ENCODE results near the gene NKX6-2. TPM values are rescaled to one million over a fixed set of nuclear protein-coding genes. Genes with fewer than 3 reads are reported as not detected.
A peak's percentile ranks its signal among the peaks of the same experiment; 100 is the strongest.

The NKX6-2 gene
- total RNA-seq (not detected), polyA plus RNA-seq (under 1 TPM in 1 of 3 donors, not detected in 2; 0.66 TPM), total RNA-seq (0 to 0.09 (median 0) reads per million in 6 experiments)

DNA sequence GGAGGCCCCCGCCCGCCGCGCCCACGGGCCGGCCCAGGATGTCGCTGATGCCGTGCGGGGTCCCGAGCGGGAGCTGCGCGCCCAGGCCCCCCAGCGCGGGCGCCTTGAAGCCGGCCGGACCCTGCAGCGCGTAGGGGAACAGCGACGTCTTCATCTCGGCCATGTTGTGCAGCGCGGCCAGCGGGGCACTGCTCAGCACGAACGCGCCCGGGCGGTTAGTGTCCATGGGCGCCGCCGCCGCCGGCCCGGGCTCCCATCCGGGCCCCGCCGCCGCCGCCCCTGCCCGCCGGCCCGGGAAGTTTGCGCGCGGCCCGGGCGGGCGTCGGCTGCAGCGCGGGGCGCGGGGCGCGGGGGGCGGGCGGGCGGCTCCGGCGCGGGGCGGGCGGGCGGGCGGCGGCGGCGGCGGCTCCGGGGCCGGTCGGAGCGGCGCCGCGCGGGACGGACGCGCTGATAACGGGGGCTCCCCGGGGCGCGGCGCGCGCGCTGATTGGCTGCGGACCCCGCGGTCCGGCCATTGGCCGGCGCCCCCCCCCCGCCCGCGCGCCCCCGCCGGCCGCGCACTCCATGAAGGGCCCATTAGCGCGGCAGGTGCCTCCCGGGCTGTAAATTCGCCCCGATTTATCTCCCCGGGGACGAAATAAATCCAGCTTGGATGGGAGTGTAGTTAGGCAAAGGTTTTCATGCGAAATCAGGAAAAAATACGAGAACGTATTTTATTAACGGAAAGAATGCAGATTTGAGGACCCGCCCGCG lies at the start of gene NKX6-2:
Gene NKX6-2 (minus strand): TSS at position 425 of the 753 bp plus-strand sequence. CDS start 199 bp downstream, at position 226.
- POLR2A ChIA-PET: no interaction called here
- peaks cover 0 to 8% (median 0%) of the 10 kb centered on the region in 9 donors for H3K9me3 Mint-ChIP-seq
- DNase-seq (no peak), ATAC-seq (no peak)
- H3K27me3 Mint-ChIP-seq: peaks cover 0 to 29% (median 4%) of the 10 kb centered on the region in 5 donors
- no peak within 1 kb of the TSS for H3K27ac Mint-ChIP-seq
- H3K36me3 Mint-ChIP-seq: peaks cover 15 to 30% (median 26%) of the 10 kb centered on the region in 3 donors
- peak within 1 kb of the TSS in 2 of 10 donors; percentile 30 to 38 for H3K4me3 Mint-ChIP-seq
- peaks cover 0 to 4% (median under 1%) of the 10 kb centered on the region in 4 donors for H3K4me1 Mint-ChIP-seq

- H3K27me3 Mint-ChIP-seq: peaks cover 0 to 18% (median 7%) of the 10 kb centered on the region in 5 donors
- ATAC-seq (no peak), DNase-seq (no peak)
- POLR2A ChIA-PET: no interaction called here
- H3K27ac Mint-ChIP-seq: no peak overlapping the region
- H3K4me3 Mint-ChIP-seq: no peak overlapping the region
- no peaks in the 10 kb centered on the region for H3K36me3 Mint-ChIP-seq
- no peaks in the 10 kb centered on the region for H3K9me3 Mint-ChIP-seq
- H3K4me1 Mint-ChIP-seq: peaks cover 0 to 3% (median 1%) of the 10 kb centered on the region in 4 donors
Measured at GRCh38 chr10:132834891-132835847, 49.2 kb upstream of the NKX6-2 start.

GRCh38 chr10:132834311-132834761 lies 48.4 kb upstream of the NKX6-2 start:
- no peak overlapping the region for H3K27ac Mint-ChIP-seq
- peaks cover 0 to 3% (median 1%) of the 10 kb centered on the region in 4 donors for H3K4me1 Mint-ChIP-seq
- no peak overlapping the region for H3K4me3 Mint-ChIP-seq
- no peaks in the 10 kb centered on the region for H3K36me3 Mint-ChIP-seq
- POLR2A ChIA-PET: no interaction called here
- no peak for DNase-seq
- H3K9me3 Mint-ChIP-seq: no peaks in the 10 kb centered on the region
- peaks cover 0 to 18% (median 7%) of the 10 kb centered on the region in 5 donors for H3K27me3 Mint-ChIP-seq
- ATAC-seq: no peak

DNA sequence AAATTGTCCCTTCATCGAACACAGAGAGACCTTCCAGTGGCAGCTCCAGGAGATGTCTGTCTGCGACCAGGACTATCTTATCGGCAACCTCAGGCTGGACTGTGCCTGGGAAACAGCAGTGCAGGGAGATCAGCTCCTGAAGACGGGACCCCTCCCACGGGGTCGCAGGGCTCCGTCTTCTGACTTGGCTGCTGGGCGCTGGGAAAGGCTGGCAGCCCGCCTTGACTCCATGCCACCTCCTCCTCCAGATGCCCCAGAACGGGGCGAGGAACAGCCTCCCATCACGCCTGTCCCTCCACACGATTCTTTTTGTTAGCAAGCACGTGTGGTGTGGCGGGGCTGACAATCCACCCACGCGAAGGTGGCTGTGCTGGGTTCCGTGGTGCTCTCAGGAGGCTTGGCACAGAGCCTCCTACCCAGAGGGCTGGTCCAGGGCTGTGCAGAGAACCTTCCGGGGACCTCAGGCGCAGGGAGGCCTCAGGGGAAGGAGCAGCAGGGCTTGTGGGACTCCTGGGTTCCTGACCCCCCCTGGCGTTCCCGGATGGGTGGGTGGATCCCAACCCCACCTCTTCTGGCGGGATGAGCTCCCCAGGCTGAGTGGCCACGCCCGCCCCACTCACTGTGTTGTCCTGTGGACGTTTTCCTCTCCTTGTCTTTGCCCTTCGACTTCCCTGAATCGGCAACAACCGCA lies 47.6 kb upstream of the NKX6-2 start:
- Mint-ChIP-seq H3K4me1 (peaks cover 0 to 3% (median 1%) of the 10 kb centered on the region in 4 donors), H3K27me3 (peaks cover 0 to 18% (median 3%) of the 10 kb centered on the region in 5 donors), H3K4me3 (no peak overlapping the region), H3K27ac (no peak overlapping the region), H3K9me3 (no peaks in the 10 kb centered on the region), H3K36me3 (no peaks in the 10 kb centered on the region)
- ATAC-seq (no peak), DNase-seq (no peak)
- POLR2A ChIA-PET: no interaction called here

DNA sequence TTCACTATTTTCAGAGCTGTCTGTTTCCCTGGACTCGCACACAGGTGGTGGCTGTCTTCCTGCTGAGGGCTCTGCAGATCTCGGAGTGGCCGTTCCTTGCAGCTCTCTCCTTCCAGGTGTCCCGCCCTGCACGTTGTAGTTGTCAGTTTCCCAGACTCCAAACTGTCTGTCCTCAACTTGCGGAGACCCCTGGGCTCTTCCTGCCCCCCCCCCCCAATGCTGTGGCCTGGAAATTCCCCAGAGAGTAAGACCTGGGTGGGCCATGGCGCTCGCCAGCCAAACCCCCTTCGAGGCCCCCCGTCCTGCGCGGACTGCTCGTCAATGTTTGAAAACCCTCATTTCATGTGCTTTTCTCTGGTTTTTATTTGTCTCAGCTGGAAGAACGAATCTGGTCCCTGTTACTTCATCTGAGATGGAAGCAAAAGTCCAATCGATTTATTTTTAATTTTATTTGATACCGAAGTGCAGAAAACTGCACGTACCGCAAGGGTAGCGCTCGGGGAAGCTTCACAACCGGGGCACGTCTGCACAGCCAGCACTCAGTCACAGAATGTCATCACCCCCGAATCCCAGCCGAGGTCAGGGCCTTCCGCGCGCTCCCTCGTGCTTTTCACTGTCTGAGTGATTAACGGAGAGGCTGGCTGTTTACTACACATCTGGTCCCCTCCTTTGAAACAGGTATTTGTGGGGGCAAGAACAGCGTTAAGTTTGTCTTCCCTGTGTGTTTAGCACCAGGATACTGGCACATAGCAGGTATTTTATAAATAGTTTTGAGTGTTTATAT lies 46.4 kb upstream of the NKX6-2 start:
- DNase-seq: no peak
- H3K27ac Mint-ChIP-seq: no peak overlapping the region
- H3K4me3 Mint-ChIP-seq: no peak overlapping the region
- no peaks in the 10 kb centered on the region for H3K9me3 Mint-ChIP-seq
- POLR2A ChIA-PET: no interaction called here
- peaks cover 0 to 3% (median 1%) of the 10 kb centered on the region in 4 donors for H3K4me1 Mint-ChIP-seq
- no peak for ATAC-seq
- no peaks in the 10 kb centered on the region for H3K36me3 Mint-ChIP-seq
- peaks cover 0 to 18% (median 3%) of the 10 kb centered on the region in 5 donors for H3K27me3 Mint-ChIP-seq

DNA sequence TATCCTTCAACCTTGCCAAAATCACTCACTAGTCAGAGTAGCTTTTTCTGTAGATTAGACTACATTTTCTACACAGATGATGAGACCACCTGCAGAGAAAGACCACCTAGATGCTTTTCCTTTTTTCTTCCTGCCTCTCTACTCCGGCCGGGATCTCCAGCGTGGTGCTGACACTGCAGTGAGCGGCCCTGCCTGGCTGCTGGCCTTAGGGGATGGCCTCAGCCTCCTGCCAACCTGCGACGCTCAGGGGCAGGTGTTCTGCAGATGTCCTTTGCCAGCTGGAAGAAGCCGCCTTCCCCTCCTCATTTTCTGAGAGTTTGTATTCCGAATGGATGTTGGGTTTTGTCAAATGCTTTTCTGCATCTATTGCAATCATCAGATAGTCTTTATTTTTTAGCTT lies 43.5 kb upstream of the NKX6-2 start:
- POLR2A ChIA-PET: no interaction called here
- ATAC-seq: no peak

GRCh38 chr10:132828681-132829080 lies 42.7 kb upstream of the NKX6-2 start:
- DNase-seq (no peak), ATAC-seq (no peak)
- Mint-ChIP-seq H3K27ac (no peak overlapping the region), H3K9me3 (no peaks in the 10 kb centered on the region), H3K4me3 (no peak overlapping the region), H3K27me3 (peaks cover 0 to 18% (median 3%) of the 10 kb centered on the region in 5 donors), H3K4me1 (no peaks in the 10 kb centered on the region), H3K36me3 (no peaks in the 10 kb centered on the region)
- POLR2A ChIA-PET: interaction anchor here (0.6 kb wide), 1 partner anchor 178 kb away, joined by 3 read pairs; no protein-coding TSS in a partner anchor

More for the DNA sequence above, 43.5 kb upstream of the NKX6-2 start:
- no peak overlapping the region for H3K4me3 Mint-ChIP-seq
- peaks cover 0 to 18% (median 3%) of the 10 kb centered on the region in 5 donors for H3K27me3 Mint-ChIP-seq
- H3K4me1 Mint-ChIP-seq: no peaks in the 10 kb centered on the region
- no peaks in the 10 kb centered on the region for H3K9me3 Mint-ChIP-seq
- no peak overlapping the region for H3K27ac Mint-ChIP-seq
- H3K36me3 Mint-ChIP-seq: no peaks in the 10 kb centered on the region
- DNase-seq: no peak

- DNase-seq: peak in 1 of 10 donors; percentile 58
- POLR2A ChIA-PET: no interaction called here
- ATAC-seq: no peak
- peaks cover 0 to 18% (median 3%) of the 10 kb centered on the region in 5 donors for H3K27me3 Mint-ChIP-seq
- no peaks in the 10 kb centered on the region for H3K36me3 Mint-ChIP-seq
- peak overlapping the region in 4 of 10 donors; percentile 11 to 90 (median 44) for H3K27ac Mint-ChIP-seq
- no peak overlapping the region for H3K4me3 Mint-ChIP-seq
- H3K9me3 Mint-ChIP-seq: no peaks in the 10 kb centered on the region
- H3K4me1 Mint-ChIP-seq: no peaks in the 10 kb centered on the region
Measured at GRCh38 chr10:132827861-132828539, 42.1 kb upstream of the NKX6-2 start.

DNA sequence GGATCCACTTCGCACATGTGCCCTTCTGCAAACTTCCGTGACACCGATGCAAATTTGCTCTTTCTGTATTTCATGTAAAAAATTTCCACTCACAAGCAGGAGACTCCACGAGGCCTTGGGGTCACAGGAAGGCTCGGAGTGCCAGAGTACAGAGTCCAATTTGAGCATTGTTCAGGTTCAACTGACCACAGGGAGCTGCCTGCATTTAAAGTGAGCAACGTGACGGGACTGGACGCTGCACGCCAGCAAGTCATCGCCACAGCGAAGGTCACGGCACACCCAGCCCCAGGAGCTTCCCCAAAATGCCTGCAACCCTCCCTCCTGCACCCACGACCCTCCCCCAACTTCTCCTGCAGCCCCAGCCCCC lies 41.5 kb upstream of the NKX6-2 start:
- POLR2A ChIA-PET: no interaction called here
- H3K4me3 Mint-ChIP-seq: no peak overlapping the region
- no peaks in the 10 kb centered on the region for H3K4me1 Mint-ChIP-seq
- H3K9me3 Mint-ChIP-seq: no peaks in the 10 kb centered on the region
- DNase-seq (peak in 1 of 10 donors; percentile 31), ATAC-seq (no peak)
- no peaks in the 10 kb centered on the region for H3K36me3 Mint-ChIP-seq
- H3K27me3 Mint-ChIP-seq: peaks cover 0 to 17% (median 3%) of the 10 kb centered on the region in 5 donors
- peak overlapping the region in 1 of 10 donors; percentile 90 for H3K27ac Mint-ChIP-seq

DNA sequence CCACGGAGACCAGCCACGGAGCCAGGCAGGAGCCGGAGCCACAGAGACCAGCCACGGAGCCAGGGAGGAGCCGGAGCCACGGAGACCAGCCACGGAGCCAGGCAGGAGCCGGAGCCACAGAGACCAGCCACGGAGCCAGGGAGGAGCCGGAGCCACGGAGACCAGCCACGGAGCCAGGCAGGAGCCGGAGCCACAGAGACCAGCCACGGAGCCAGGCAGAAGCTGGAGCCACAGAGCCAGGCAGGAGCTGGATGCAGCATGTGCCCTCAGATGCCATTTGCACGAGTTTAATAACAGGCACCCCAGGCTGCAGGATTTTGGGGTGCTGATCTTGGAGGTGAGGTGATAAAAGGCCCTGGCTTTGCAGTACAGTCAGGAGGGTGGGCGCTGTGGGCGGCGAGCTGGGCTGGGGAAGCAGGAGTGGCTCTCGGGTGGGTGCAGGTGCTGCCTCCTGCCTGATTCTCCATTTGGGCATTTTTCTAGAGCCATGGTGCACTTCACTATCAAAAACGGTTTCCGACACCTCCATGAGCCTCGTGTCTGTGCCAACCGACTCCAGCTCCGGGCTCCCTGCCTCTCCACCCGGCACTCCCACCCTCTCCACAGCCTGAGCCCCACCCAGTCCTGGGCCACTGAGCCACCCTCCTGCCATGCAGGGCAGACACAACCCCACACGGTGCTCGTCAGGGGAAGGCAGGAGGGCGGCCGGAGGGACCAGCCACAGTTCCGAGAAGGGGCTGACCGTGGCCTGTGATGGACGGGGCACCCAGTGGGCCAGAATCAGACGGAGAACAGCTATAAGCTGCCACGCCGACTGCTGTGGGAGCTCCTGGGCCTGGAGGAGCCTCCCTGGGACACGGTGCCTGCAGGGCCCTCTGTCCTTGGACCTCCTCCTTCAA lies 40.8 kb upstream of the NKX6-2 start:
- ATAC-seq (no peak), DNase-seq (peak in 1 of 10 donors; percentile 56)
- H3K4me1 Mint-ChIP-seq: no peaks in the 10 kb centered on the region
- no peaks in the 10 kb centered on the region for H3K36me3 Mint-ChIP-seq
- POLR2A ChIA-PET: no interaction called here
- H3K4me3 Mint-ChIP-seq: no peak overlapping the region
- H3K9me3 Mint-ChIP-seq: no peaks in the 10 kb centered on the region
- peaks cover 0 to 11% (median under 1%) of the 10 kb centered on the region in 5 donors for H3K27me3 Mint-ChIP-seq
- H3K27ac Mint-ChIP-seq: no peak overlapping the region
